Measurements from ENCODE around the gene CDC14B.

- TF ChIP-seq CTCF (IDR thresholded peaks at IDR 0.05; ENCODE audit: low read depth, low read length, poor library complexity, severe bottlenecking), result no peak
- no peak for TF ChIP-seq EZH2phosphoT487 (IDR thresholded peaks at IDR 0.05; ENCODE audit: borderline replicate concordance, low read length)
Measured at GRCh38 chr9:96494215-96494800, 125.3 kb downstream of the CDC14B start.
